ENCODE data around the gene CIITA.

DNA sequence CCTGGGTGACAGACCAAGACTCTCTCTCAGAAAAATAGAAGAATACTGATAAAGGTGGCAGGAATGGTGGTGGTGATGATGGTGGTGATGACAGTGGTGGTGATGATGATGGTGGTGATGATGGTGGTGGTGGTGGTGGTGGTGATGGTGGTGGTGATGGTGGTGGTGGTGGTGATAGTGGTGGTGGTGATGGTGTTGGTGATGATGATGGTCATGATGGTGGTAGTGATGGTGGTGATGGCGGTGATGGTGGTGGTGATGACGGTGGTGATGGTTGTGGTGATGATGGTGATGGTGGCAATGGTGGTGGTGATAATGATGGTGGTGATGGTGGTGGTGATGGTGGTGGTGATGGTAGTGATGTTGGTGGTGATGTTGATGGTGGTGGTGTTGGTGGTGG lies 18.0 kb upstream of the CIITA start:
- TF ChIP-seq, protein P1, sequence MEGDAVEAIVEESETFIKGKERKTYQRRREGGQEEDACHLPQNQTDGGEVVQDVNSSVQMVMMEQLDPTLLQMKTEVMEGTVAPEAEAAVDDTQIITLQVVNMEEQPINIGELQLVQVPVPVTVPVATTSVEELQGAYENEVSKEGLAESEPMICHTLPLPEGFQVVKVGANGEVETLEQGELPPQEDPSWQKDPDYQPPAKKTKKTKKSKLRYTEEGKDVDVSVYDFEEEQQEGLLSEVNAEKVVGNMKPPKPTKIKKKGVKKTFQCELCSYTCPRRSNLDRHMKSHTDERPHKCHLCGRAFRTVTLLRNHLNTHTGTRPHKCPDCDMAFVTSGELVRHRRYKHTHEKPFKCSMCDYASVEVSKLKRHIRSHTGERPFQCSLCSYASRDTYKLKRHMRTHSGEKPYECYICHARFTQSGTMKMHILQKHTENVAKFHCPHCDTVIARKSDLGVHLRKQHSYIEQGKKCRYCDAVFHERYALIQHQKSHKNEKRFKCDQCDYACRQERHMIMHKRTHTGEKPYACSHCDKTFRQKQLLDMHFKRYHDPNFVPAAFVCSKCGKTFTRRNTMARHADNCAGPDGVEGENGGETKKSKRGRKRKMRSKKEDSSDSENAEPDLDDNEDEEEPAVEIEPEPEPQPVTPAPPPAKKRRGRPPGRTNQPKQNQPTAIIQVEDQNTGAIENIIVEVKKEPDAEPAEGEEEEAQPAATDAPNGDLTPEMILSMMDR (IDR thresholded peaks at IDR 0.05), result no peak
- TF ChIP-seq POLR2A (IDR thresholded peaks at IDR 0.05), result no peak

Measured in Peyer's patch (tissue), 4 donors.